Measurements from ENCODE around the gene CCT6A.
"Not testable (repeated sequence)": the region's sequence is repeated elsewhere in the genome, so short reads cannot be mapped to it uniquely, and the experiment has no call there.

Gene CCT6A, protein sequence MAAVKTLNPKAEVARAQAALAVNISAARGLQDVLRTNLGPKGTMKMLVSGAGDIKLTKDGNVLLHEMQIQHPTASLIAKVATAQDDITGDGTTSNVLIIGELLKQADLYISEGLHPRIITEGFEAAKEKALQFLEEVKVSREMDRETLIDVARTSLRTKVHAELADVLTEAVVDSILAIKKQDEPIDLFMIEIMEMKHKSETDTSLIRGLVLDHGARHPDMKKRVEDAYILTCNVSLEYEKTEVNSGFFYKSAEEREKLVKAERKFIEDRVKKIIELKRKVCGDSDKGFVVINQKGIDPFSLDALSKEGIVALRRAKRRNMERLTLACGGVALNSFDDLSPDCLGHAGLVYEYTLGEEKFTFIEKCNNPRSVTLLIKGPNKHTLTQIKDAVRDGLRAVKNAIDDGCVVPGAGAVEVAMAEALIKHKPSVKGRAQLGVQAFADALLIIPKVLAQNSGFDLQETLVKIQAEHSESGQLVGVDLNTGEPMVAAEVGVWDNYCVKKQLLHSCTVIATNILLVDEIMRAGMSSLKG

DNA sequence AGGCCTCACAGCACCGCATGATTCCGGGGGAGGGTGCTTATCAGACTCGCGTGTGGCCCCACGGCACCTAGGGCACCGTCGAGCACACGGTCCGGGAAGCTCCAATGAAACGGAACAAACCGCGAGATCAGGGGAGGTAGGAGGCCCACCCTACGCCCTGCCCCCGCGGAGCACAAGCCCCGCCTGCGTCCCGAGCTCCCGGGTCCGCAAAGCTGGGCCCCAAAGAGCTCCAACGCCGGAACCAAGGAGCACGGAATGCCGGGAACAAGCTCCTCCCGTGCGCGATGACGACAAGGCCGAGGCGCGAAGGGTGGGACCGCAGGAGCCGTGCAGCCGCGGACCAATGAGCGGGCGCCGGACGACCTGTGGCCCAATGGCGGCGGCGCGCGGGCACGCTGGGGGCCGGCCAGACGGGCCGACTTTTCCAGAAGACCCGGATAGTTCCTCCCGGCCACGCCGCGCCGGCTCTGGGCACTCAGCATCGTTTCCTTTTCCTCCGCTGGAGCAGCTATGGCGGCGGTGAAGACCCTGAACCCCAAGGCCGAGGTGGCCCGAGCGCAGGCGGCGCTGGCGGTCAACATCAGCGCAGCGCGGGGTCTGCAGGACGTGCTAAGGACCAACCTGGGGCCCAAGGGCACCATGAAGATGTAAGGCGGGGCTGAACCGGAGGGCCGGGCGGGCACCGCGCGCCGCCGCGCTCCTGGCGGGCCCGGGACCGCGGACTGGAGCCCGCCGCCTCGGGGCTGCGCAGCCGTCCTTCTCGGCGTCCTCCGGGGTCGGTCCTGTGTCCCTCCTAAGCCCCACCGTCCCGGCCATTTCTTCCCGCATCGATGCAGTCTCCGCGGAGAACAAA, at the start of gene CCT6A, which contains the start of gene PSPH:
Gene CCT6A, plus strand, starts transcription at position 427 of the 853 bp plus-strand sequence. Its CDS starts 84 bp downstream, at position 511.
Gene PSPH, minus strand, starts transcription at position 106 of the 853 bp plus-strand sequence. CDS start 30,232 bp downstream, outside the sequence.
- peak; percentile 96 for DNase-seq (ENCODE audit: low spot score)

DNA sequence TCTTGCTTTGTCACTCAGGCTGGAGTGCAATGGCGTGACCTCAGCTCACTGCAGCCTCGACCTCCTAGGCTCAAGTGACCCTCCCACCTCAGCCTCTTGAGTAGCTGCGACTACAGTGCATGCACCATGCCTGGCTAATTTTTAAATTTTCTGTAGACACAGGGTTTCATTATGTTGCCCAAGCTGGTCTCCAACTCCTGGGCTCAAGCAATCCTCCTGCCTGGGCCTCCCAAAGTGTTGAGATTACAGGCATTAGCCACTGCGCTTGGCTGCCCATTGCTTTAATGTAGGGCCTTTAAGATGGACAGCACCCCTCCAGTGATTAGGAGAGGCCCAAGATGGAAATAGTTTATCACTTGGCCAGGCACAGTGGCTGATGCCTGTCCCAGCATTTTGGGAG, 47.8 kb upstream of the CCT6A start:
- no peak for DNase-seq (ENCODE audit: low spot score)

DNA sequence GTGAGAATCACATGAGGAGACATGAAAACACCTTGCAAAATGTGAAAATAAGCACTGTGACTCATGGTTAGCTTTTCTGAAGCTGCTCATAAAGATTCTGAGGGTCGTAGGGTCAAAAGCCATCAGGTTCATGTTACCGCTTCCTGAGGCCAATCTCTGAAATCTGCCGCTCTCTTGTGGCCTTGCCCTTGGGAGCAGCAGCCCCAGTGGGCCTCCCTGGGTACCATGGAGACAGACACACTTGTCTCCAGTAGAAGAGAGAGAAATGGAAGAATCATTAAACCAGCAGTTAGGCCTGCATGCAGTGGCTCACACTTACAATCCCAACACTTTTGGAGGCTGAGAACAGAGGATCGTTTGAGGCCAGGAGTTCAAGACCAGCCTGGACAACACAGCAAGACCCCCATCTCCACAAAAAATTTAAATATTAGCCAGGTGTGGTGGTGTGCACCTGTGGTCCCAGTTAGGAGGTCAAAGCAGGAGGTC, 44.4 kb upstream of the CCT6A start:
- DNase-seq (ENCODE audit: low spot score): no peak

DNA sequence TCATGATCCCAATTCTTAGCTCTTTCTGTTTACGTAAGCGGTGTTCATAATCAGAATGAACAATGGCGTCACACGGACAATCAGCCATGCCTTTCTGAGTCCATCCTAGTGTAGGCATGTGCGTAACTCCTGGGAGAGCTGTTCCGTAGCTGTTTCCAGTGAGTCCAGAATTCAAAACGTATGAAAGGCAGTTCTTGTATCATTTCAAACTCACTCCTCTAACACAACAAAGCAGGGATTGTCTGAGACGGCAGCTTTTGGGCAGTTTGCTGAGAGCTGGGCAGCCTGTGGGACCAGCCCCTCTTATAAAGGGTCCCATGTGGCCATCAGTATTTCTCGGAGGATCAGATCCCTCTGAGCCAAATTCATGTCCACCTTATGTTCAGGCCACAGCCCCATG, 43.7 kb upstream of the CCT6A start:
- no peak for DNase-seq (ENCODE audit: low spot score)

DNA sequence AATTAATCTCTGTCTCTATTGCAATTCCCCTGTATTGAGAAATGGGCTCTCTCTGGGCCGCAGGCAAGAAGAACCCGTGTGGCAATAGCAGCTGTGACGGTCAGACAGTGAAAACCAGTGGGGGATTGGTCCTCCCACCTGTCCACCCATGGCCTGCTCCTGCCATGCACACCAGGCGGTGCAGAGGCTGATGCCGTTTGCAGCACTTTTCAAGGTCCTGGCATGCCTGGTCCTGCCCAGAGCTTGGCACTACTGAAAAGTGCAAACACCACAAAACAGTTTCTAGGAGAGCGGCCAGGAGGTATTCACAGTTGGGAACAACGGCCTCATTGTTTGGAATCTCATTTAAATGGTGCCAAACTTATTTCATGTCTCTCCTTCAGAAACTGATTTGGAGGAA, 41.9 kb upstream of the CCT6A start:
- no peak for DNase-seq (ENCODE audit: low spot score)

DNA sequence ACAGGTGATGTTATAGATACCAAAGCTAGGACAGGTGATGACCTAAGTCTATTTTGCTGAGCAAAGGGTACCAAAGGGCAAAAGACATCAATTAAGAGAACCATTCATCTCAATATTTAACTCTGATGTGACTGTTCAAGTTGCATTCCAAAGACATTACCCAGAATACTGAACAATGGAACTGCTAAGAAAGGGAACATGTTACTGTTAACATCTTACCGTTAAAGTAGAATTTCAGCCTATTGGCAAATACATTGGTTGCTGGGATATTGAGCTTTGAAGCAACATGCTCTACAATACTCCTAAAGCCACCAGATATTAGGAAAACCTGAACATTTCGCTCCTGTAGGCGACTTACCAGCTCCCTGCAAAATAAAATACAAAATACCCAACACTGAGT, 34.5 kb upstream of the CCT6A start:
- not testable (repeated sequence) for DNase-seq (ENCODE audit: low spot score)

DNA sequence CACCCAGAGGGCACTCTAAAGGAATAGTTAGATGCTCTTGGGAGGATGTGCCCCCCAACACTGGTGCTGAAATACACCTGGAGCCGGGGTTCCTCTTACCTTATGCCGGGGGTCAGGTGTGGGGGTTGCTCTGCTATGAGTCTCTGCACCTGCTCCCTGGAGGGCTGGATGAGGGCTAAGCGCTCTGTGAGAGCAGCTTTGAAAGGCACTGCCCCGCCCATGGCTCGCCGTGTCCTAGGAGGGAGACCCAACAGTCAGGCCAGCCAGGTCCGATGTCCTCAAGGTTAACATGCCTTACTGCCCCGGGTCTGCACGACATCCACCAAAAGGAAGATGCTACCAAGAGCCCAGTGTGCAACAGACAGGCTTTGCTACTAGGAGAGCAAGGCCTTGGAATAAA, 32.1 kb upstream of the CCT6A start:
- DNase-seq (ENCODE audit: low spot score): no peak

DNA sequence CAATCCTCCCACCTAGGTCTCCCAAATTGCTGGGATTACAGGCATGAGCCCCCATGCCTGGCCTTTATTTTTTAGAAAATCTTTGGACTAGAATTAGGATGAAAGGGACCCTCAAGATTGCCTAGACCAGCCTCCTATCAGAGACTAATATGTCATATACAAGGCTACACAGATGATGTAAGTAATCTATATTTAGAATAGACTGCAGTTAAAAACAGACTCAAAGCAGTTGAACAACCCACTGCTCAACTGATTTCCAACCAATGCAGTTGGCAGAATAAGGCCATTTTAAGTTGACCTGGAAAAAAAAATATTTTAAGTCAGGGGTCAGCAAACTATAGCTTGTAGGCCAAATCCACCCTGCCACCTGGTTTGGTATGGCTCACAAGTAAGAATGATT, 28.1 kb upstream of the CCT6A start:
- DNase-seq (ENCODE audit: low spot score): no peak

DNA sequence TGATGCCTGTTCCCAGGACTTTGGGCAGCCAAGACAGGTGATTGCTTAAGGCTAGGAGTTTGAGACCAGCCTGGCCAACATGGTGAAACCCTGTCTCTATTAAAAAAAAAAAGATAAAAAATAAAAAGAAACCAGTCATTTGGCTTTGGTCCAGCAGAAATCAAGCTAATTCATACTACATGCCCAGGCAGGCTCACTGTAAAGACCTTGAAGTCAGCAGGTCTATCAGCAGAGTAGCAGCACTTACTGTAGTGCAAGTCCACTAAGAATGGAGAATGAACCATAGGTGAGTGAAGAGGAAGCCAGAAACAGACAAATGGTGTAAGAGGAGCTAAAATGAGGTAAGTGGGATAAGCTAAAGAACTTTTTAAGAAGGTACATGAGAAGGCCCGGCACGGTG, 25.0 kb upstream of the CCT6A start:
- DNase-seq (ENCODE audit: low spot score): no peak

DNA sequence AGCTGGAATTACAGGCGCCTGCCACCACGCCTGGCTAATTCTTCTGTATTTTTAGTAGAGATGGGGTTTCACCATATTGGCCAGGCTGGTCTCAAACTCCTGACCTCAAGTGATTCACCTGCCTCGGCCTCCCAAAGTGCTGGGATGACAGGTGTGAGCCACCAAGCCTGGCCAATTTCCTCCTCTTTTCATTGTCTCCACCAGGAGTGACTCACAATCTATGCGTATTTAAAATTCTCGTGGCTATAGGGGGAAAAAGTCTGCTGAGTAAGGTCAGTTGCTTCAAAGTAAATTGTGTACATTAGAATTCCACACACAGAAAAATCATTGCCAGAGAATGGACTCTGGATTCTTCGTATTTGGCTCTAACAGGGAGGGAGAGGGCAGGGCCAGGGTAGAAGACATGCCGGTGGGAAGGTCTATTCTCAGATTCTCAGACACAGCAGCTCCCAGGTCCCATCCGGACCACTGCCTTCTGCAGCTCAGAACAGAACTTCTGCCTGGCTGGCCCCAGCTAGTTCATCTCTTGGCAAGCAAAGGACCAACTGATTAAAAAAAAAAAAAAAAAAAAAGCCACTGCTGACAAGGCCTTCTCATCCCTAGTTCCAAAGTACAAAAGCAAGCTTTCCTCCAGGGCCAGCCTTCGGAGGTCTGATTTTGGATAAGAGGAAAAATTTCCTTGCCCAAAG, 22.5 kb upstream of the CCT6A start:
- DNase-seq (ENCODE audit: low spot score): no peak

DNA sequence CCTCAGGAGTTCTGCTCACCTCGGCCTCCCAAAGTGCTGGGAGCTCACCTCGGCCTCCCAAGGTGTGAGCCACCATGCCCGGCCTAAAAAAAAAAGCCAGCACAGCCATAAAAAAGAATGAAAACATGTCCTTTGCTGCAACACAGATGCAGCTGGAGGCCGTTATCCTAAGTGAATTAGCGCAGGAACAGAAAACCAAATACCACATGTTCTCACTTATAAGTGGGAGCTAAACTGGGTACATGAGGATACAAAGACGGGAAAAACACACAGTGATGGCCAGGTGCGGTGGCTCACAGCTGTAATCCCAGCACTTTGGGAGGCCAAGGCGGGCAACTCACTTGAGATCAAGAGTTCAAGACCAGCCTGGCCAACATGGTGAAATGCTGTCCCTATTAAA, 21.2 kb upstream of the CCT6A start:
- no peak for DNase-seq (ENCODE audit: low spot score)

DNA sequence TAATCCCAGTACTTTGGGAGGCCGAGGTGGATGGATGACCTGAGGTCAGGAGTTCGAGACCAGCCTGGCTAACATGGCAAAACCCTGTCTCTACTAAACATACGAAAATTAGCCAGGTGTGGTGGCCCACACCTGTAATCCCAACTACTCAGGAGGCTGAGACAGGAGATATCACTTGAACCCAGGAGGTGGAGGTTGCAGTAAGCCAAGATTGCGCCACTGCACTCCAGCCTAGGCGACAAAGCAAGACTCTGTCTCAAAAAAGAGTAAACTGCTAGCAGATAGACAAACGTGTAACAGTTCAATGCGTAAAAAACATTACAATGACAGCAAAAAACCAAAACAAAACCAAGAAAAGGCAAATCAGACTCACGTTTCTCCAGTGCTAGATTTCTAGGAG, 20.0 kb upstream of the CCT6A start:
- not testable (repeated sequence) for DNase-seq (ENCODE audit: low spot score)

DNA sequence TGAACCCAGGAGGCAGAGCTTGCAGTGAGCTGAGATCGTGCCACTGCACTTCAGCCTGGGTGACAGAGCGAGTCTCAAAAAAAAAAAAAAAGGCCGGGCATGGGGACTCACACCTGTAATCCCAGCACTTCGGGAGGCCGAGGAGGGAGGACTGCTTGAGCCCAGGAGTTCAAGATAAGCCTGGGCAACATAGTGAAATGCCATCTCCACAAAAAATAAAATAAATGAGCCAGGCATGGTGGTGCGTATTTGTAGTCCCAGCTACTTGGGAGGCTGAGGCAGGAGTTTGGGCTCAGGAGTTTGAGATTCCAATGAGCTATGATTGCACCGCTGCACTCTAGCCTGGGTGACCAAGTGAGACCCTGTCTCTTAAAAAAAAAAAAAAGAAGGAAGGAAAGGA, 19.0 kb upstream of the CCT6A start:
- DNase-seq (ENCODE audit: low spot score): not testable (repeated sequence)

DNA sequence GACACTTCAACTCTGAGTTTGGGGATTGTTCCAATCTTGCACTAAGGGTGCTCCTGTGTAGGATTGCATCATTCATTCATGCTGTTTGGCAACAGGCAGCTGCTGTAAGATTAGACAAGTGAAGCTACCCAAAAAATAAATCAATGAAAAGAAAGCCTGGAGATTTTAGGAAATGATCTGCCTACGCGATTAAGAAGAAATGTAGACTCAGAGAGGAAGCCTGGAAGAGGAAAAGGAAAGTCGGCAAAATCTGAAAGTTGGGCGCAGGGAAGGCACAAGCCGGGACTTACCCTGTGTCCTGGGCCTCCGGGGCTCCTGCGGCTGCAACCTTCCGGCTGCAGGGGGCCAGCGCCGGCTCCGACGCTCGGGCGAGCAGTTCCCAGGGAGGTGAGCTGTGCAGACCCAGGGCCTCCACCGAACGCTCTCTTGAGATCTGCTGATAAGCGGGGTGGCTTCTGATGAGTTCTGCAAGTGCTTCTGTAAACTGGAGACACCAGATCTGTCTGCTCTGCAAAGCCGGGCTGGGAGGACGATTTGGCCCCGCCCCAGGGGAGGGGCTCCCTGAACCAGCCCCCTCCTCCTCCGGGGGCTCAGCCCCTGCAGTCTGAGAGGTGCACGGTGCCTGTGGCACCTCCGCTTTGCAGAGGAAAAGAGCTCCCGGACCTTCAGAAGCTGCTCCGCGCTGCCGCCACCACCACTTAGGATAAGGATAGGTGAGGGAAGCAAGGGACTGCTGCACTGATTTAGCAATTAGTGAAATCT, 17.7 kb upstream of the CCT6A start:
- peak; percentile 77 for DNase-seq (ENCODE audit: low spot score)

DNA sequence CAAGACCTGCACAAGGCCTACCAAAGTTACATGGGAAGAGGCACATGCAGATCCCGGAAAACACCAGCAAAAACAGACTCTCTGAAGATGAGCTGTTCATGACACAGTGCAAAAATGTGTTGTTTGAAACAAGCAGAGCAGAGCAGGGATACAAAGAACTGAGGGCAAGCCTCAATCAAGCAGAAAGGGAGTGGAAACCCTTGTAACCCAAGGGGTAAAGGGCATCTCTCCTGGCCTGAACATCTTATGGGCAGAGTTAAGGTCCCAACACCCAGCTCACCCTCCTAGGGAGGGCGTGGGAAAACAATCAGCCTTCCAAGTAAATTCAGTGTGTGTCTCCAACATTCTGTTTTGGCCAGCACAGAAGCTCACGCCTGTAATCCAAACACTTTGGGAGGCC, 10.8 kb upstream of the CCT6A start:
- no peak for DNase-seq (ENCODE audit: low spot score)

DNA sequence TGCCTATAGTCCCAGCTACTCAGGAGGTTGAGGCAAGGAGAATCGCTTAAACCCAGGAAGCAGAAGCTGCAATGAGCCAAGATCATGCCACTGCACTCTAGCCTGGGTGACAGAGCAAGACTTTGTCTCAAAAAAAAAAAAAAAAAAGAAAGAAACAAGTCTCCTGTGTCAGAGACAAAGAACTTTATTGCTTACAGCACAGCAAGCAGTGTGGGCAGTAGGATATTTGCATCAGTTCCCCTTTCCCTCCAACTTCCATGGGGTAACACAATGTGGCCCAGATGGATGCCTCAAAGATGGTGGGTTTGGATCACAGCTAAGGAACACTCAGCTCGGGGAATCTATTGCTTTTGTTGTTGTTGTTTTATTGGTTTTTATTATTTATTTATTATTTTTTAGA, 5.8 kb upstream of the CCT6A start:
- DNase-seq (ENCODE audit: low spot score): not testable (repeated sequence)

DNA sequence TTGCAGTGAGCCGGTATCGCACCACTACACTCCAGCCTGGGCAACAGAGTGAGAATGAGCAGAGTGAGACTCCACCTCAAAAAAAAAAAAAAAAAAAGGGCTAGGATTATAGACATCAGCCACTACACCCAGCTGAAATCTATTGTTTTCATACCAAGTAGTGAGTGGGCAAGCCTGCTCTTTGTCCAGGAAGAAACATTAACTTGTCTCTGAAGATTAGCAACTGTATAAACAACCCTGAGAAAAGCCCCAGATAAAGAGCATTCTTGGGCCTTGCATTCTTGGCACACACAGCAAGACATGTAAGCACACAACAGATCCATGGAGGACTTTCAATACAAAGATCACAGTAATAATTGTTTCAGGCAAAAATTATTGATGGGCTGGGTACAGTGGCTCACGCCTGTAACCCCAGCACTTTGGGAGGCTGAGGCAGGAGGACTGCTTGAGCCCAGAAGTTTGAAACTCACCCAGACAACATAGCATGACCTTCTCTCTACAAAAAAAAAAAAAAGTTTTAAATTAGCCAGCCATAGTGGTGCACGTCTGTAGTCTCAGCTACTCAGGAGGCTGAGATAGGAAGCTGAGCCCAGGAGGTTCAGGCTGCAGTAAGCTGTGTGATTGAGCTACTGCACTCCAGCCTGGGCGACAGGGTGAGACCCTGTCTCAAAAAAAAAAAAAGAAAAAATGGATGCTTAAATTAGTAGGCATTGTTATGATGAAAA, 4.7 kb upstream of the CCT6A start:
- DNase-seq (ENCODE audit: low spot score): no peak

DNA sequence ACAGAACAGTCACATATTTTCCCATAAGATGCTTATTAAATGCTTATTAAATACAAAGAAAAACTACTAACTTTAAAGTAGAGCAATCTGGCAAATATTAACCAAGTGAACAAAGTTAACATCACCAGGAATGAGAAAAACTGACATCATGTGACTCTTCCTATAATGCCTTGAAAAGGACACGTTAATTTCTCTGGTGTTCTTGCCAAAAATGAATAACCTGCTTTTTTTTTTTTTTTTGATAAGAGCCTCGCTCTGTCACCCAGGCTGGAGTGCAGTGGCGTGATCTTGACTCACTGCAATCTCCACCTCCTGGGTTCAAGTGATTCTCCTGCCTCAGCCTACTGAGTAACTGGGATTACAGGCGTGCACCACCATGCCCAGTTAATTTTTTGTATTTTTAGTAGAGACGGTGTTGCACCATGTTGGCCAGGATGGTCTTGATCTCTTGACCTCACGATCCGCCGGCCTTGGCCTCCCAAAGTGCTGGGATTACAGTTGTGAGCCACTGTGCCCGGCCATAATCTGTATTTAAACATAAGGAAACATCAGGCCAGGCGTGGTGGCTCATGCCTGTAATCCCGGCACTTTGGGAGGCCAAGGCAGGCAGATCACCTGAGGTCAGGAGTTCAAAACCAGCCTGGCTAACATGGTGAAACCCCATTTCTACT, 4.0 kb upstream of the CCT6A start:
- DNase-seq (ENCODE audit: low spot score): not testable (repeated sequence)

DNA sequence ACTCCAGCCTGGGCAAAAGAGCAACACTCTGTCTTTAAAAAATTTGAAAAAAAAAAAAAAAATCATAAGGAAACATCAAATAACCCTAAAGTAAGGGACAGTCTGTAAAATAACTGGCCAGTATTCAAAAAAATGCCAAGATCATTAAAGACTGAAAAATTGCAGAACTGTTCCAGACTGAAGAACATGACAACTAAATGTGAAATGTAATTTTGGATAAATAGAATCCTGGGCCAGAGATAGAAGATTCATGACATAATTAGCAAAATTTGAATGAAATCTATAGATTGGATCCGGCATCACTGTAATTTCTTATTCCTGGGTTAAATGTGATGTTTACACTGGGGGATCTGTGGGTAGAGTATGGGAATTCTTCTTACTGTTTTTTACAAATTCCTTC, 3.3 kb upstream of the CCT6A start:
- DNase-seq (ENCODE audit: low spot score): no peak

DNA sequence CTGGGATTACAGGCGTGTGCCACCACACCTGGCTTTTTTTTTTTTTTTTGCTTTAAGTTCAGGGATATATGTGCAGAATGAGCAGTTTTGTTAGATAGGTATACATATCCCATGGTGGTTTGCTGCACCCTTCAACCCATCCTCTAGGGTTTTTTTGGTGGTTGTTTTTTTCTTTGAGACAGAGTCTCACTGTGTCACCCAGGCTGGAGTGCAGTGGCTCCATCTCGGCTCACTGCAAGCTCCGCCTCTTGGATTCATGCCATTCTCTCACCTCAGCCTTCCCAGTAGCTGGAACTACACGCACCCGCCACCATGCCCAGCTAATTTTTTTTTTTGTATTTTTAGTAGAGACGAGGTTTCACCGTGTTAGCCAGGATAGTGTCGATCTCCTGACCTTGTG, 2.8 kb upstream of the CCT6A start:
- not testable (repeated sequence) for DNase-seq (ENCODE audit: low spot score)
